Measurements from ENCODE around the gene PHF19. TPM values are rescaled to one million over a fixed set of nuclear protein-coding genes. Genes with fewer than 3 reads are reported as not detected.

The PHF19 gene
- 39.1 TPM for total RNA-seq

DNA sequence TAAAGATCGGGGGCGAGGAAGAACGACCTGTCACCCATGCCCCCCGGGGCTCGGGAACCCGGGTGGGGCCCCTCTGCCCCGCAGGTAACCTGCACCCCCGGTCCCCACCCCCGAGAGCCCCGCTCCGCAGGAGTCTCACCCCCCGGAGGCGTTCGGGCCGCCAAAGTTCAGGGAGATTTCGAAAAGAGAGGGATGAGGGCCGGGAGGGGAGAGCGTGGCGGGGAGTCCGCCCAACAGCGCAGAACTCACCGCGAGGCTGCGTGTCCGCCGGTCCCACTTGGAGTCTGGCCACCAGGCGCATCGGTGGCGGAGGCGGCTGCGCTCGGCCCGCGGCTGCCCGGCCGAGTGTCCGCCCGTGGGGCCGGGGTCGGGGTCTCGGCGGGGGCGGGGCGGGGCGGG lies at the start of gene PHF19:
PHF19 (minus strand) TSS at position 347 of the 399 bp plus-strand sequence. CDS start 2,447 bp downstream, outside the sequence.
- no peak for DNase-seq

DNA sequence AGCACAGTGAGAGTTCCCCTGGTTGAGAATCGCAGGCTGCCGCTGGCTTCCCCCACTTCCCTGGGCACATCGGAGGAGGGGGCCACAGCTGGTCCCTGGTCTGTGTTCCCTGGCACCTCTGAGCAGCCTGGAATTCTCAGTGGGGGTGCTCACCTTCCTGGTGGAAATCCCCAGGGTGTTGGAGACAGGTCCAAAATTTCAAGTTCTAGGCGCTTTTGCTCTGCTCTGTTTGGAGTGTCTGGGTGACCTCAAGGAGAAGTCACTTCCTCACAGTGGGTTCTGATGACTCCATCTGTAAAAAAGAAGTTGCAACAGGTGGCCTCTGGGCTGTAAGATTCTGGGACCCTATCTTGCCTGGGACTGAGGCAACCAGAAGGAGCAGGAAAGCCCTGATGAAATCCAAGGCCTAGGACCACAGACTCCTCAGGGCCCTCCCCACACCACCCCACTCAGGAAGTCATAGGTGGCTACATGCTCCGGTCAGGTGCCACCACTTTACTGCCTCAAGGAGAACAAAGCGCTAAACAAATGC lies 49.5 kb upstream of the PHF19 start, which contains the start of gene TRAF1:
TRAF1 (minus strand) TSS at position 400 of the 532 bp plus-strand sequence. CDS start 721 bp downstream, outside the sequence.
- no peak for DNase-seq

DNA sequence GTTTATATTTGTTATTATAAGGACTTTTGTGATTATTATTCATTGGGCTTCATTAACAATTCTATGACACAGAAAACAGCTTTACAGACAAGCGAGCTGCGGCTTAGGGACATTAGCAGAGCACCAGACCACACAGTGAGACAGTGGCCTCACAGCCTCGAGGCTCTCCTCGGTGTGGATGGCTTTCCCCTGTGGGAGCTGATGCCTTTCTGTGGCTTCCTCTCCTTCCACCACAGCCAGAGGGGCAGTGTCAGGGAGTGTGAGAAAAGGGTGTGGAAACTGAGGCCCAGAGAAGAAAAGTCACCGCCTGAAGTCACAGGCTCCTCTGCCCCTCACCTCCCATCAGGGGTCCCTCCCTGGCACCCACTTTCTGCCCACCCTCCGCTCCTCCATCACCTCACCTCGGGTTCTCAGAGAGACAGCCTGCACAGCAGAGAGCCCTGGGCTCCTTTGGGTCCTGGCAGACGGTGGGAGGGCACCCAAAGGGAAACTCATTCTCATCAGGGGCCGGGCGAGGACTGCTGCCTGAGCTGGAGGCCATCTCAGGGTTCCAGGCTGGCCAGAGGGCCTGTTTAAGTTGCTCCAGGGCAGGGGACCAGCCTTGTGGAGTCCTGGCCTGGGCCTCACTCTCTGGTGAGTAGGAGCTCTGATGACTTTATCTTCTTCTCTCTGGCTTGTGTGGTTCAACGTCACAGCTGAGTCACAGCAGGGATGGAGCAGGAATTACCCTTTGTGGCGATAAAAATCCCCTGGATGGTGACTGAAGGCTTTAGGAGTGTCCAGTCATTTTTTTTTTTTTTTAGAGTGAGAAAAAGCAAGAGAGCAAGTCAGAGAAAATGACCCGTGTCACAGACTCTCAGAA lies 48.8 kb upstream of the PHF19 start:
- DNase-seq, result no peak

DNA sequence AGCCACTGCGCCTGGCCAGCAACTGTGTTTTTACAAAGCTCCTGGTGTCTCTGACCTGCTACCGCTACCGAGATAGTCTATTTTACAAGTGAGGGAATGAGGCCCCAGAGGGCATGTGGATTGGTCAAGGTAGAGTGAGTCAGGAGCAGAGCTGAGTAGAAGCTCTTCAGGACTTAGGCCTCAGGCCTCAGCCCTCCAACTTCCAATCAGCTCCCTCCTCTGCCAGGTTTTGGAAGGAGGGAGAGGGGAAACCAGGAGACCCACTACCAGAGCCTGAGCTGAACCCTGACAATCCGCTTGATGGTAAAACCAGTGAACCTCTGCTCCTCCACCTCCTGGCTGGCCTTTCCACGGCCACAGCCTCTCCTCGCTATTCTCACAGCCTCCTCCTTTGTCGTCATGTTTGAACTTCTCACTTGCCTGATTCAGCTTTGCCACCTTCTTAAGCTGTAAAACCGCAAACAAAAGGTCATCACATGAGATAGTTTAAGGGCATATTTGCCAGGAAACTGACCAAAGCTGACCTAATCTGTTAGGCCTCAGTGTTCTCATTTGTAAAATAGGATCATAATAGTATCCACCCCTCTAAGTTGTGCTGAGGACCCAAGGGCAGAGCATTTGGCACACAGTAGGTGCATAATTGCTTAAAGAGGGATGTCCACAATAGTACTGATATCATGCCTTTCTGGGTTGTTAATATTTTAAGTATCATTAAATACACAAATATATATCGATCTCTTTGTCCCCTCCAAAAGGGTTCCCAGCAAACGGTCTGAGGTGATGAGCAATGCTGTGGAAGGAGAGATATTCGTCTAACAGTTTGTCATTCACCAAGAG lies 47.9 kb upstream of the PHF19 start:
- no peak for DNase-seq

DNA sequence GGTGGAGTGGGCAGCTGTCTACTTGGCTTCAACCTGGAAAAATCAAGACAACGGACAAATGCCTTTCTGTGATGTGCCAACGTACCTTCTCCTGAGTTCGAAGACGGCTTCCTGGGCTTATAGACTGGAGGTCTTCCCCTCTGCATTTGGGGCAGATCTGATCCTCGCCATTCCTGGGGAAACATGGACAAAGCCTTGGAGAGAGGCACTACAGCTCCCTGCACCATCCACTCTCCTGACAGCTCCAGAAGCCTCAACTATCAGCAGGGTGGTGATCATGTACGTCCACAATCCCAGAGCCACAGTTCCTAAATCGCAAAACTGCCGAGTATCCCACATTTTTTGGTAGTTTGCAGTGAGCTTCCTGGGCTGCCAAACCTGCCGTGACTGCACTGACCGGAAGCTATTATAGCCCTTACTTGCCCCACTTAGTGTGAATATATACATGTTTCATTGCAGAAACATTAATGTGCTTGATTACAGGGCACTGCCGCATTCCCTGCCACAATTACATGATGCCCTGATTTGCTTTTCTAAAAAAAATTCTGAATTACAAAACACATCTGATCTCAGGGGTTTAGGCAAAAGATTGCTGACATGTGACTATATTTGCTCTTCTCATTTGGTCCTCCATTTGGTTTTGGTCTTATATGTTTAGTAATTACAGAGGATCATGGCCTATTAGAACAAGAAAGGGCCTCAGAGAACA lies 46.8 kb upstream of the PHF19 start:
- DNase-seq, result no peak

DNA sequence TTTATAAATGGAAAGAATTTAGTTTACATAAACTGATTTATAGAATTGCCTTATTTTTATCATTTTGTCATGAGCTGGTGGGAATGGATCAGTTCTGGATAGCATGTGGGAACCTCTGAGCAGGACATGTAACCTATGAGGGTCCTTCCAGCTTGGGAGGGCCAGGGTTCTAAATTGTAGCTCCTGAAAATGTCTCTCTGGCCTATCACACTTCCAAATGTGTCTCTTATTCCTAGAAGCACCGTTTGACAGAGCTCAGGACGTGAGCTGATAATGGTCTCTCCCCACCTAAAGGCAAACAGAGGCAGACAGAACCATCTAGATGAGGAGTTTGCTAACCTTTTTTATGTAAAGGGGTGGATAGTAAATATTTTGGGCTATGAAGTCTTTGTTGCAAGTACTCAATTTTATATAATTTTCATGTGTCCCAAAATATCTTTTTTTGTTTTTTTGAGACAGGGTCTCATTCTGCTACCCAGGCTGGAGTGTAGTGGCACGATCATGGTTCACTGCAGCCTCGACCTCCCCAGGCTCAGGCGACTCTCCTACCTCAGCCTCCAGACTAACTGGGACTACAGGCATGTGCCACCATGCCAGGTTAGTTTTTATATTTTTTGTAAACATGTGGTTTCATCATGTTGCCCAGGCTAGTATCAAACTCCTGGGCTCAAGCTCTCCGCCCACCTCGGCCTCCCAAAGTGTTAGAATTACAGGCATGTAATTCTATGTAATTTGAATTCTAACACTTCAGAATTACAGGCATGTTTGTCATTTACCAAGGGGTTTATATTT lies 45.6 kb upstream of the PHF19 start:
- no peak for DNase-seq

DNA sequence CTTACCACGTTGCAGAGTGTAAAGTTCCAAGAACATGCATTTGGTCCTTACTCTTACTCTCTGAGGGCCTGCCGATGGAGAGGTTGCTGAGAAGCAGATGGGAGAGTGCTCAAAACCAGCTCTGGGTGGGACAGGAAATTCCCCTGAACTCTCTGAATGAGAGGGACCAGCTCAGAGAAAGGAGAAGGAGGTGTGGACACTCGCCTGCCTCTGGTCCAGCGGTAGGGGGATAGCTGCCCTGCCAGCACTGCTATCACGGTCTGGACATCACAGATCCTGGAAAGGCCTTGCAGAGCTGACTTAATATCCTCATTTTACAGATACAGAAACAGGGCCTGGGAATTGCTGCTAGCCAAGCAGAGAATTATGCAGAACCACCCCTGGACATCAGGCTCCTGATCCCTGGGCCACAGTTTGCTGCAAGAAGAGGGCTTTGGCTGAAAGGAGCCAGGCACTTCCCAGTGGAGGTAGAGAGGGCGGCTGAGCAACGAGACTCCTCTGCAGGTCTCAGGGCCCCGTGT lies 44.7 kb upstream of the PHF19 start:
- no peak for DNase-seq

DNA sequence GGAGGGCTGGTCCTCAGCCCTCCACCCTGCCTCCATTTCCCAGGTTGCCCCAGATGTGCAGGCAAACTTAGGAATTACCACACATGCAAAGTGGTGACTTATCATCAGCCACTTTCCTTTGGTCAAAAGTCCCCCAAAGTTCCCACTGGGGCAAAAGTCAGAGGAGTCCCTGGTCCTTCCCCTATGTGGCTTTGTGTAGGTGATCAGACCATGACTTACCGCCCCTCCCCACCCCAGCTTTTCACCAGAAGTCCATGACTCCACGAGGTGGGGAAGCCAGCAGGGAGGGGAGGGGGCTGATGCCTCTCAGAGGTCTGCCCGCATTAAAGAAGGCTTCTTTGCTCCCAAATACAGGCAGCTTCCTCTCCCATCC lies 43.8 kb upstream of the PHF19 start:
- DNase-seq, result no peak

DNA sequence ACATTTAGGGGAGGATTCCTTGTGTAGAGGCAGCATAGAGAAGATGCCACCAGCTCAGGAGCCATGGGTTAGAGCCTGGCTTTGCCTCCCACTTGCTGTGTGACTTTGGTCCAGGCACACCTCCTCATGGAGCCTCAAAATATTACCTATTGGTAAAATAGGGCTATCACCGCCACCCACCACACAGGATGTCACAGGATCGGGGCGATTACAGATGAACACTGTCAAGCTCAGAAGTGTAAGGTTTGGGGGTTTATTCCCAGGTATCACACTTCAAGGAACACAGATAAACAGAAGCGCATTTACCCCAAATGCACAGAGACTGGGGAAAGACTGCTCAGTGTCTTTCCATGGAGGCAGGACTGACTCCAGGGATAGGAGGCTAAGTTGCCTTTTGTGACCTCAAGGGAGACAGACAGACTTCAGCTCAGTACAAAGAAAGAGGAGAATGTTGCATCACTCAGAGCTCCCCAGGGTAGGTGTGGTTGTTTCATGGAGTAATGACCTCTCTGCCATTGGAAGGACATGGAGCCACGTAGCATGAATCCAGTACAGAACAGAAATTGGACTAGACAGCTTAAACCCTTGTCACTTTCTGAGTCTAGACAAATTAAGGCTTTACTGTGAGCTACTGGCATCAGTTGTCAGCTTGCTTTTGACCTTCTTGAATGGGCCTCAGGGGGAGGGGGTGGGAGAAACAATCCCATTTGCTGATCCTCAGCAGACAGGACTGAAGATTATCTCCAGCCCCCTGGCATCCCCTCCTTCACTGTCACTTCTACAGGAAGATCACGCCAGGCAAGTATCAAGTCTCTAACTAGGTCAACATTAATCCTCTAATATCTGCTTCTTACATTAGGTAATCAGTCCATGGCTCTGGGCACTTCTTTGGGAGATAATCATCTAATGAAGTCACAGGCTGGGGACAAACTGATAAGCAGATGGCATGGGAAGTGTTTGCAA lies 43.1 kb upstream of the PHF19 start:
- no peak for DNase-seq

DNA sequence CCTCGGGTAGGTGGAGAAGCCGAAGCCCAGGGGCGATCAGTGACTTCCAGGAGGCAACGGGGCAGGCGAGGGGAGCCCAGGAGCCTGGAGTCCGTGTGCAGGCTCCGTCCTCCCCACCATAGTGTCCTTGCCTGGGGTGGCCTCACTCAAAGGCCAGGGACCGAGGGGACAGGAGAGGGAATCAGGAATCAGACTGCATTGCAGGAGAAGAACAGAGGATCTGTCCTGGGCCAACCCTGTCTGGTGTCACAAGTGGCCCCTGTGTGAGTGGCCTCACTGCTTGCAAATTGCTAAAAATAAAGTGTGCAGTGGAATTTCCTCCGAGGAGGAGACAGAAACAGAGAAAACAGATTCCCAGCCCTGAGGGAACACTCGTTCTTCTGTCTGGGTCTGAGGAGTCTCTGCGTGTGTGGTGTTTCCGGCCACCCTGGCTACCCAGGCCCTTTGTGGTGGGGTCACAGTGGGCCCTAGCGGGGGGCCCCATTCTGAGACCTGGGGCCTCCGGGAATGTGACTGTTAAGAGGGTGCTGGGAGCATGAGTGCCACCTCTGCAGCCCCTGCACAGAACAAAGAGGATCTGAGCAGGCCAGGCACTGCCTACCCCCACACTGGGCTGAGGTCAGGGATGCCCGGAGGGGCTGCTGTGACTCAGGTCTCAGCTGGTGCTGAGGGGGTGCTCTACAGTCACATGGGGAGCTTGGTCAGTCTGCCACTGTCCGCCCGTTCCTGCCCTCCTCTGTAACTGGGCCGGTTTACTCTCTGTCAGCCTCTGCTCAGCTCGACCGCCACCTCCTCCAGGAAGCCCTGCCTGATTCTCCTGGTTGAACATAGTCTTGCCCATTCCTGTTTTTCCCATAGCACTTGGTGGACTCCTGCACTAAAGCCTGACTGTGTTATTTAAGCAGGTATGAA lies 42.2 kb upstream of the PHF19 start:
- peak; percentile 39 for DNase-seq

DNA sequence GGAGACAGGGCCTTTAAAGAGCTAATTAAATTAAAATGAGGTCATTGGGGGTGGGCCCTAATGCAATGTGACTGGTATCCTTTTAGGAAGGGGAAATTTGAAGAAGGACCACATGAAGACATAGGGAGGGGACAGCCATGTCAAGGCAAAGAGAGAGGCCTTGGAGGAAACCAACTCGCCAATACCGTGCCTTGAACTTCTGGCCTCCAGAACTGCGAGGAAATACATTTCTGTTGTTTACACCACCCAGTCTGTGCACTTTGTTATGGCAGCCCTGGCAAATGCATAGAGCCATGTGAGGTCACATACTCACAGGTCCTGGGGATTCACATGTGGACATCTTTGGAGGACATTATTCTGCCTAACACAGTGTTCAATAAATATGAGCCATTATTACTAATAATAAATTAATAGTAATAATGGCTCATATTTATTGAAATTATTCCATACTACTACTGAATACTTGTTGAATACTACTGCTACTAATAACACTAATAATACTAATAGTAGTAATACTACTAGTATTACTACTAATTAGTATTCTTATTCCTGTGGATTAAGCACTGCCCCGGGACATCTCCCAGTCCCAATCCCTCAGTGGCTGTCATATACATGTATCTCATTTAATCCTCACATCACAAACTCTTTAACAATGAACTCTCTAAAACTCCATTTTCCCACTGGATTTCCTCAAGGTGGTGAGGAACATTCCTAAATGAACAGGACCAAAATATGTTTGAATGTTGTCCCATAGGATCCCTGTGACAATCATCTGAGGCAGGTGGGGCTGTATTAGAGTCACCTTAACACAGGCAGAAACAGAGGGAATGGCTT lies 41.2 kb upstream of the PHF19 start:
- no peak for DNase-seq

DNA sequence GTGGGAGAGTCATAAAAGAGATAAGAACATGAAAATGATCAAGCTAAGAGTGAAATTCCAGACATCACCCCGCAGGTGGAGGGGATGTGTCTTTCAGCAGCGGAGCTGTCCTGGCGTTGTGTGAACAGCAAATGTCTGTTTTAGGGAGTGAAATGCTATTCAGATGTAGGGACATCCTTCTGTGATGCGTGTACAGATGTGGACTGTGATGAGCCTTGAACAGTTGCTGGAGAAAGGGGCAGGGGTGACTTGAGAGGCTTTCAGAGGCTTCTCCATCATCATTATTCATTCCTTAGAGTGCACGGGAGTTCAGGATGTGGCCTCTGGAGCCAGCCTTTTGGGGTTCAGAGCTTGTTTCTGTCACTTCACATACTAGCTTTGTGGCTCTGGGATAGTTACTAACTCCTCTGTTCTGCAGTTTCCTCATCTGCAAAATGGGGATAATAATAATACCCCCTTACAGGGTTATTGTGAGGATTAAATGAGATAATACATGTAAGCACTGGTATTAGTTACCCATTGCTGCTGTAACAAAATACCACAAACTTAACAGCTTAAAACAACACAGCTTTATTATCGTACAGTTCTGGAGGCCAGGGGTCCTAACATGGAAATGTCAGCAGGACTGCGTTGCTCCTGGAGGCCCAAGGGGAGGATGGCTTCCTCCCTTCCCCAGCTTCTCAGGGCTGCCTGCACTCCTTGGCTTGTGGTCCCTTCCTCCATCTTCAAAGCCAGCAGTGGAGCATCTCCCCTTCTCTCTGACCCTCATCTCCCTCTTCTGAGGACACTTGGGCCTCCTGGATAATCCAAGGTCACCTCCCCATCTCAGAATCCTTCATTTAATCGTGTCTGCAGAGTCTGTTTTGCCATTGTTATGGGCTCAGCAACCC lies 40.2 kb upstream of the PHF19 start:
- no peak for DNase-seq

DNA sequence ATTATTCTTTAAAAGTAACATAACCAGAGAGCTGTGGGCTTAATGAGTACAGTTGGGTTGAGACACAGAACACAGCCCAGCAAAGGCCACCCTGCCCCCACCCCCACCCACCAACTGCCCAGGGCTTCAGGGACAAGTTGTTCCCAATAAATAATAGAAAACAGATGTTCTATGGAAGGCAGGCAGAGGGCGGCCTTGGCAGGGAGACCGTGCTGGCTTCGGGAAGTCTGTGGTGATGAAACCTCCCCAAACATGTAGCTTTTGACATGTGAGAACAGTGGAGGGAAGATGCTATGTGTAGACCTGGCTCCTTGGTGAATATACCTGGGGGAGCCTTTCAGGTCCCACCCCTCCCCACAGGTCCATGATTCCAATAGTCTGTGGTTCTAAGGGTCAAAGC lies 39.6 kb upstream of the PHF19 start:
- peak; percentile 52 for DNase-seq

DNA sequence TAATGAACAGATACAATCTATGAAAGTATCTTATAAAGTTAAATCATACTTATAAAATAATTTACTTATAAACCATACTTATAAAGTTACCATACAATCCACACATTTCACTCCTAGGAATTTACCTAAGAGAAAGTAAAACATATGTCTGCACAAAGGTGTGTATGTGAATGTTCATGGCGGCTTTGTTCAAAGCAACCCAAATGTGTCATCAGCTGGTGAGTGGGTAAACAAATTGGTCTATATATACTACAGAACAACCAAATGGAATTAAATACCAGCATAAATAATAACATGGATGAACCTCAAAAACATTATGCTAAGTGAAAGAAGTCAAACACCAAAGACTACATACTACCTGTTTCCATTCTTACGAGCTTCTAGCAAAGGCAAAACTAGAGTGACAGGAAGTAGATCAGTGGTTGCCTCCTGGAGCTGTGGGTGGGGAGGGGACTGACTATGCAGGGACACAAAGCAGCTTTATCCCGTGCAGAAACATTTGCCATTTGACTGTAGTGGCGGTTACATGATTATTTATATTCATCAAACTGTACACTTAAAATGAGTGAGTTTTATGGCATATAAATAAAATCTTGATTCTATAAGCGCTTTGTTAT lies 39.0 kb upstream of the PHF19 start:
- no peak for DNase-seq

DNA sequence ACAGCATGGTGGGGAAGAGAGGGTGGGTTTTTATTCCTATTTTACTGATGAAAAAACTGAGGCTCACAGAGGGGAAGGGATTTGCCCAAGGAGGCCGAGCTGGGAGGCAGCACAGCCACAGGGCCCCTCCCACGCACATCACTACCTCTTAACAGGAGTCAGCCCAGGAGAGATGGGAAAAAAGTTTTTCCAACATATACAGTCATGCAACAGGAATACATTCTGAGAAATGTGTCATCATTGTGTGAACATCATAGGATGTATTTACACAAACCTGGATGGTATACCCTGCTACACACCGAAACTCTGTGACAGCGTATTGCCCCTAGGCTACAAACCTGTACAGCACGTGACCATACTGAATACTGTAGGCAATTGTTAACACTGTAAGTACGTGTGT lies 38.0 kb upstream of the PHF19 start:
- no peak for DNase-seq

DNA sequence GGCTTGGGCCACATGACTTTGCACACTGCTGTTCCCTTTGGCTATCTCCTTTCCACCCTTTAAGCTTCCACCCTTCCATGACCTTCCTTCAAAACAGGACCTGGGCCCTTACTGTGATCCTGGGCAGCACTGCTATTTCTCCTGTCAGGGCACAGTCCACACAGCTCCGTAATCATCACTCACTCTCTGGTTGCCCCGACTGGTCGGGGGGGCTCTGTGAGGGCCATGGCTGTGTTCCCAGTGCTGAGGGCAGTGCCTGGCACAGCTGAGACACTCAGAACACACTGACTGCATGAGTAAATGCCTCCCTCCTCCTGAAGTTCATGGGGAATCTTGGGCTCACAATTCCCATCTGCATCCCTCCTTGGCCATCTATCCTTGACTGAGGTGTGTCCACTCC lies 37.4 kb upstream of the PHF19 start:
- no peak for DNase-seq
